Astrocyte (in vitro differentiated cells and primary cell): ENCODE data around the gene HMGCS2. TPM values are rescaled to one million over a fixed set of nuclear protein-coding genes. Genes with fewer than 3 reads are reported as not detected.

Experiments
- DNase-seq: peaks from one replicate; pipeline ENCODE4 v3.0.0-alpha.2; 2010; ENCODE audit warnings: low read depth
- FAIRE-seq: peaks from 2 replicates; lab custom pipeline; 2011; peaks lifted over from hg19 to GRCh38; lab: Jason Lieb, UNC
- H2AFZ ChIP-seq: 2 replicates; pipeline ENCODE4 v1.6.0; 2012; ENCODE audit warnings: low read depth, low read length, inconsistent platforms
- H3K27ac ChIP-seq: 2 replicates; pipeline ENCODE4 v1.5.1; 2011; ENCODE audit warnings: low read depth, low read length, inconsistent platforms
- H3K27me3 ChIP-seq: 2 replicates; pipeline ENCODE4 v1.6.0; 2011; ENCODE audit warnings: low read length, inconsistent platforms; ENCODE audit not compliant: insufficient read depth
- H3K36me3 ChIP-seq: 2 replicates; pipeline ENCODE4 v1.5.1; 2011; ENCODE audit warnings: low read length, inconsistent platforms; ENCODE audit not compliant: insufficient read depth
- H3K4me1 ChIP-seq: 2 replicates; pipeline ENCODE4 v1.5.1; 2011; ENCODE audit warnings: low read length, inconsistent platforms; ENCODE audit not compliant: insufficient read depth
- H3K4me2 ChIP-seq: 2 replicates; pipeline ENCODE4 v1.6.0; 2012; ENCODE audit warnings: low read length, inconsistent platforms
- H3K4me3 ChIP-seq: 2 replicates; pipeline ENCODE4 v1.5.1; 2011; ENCODE audit warnings: low read depth, mild to moderate bottlenecking, low read length, inconsistent platforms; ENCODE audit not compliant: insufficient read depth
- H3K79me2 ChIP-seq: 2 replicates; pipeline ENCODE4 v1.6.0; 2012; ENCODE audit warnings: mild to moderate bottlenecking, low read length, inconsistent platforms; ENCODE audit not compliant: insufficient read depth
- H3K9ac ChIP-seq: 2 replicates; pipeline ENCODE4 v1.6.0; 2012; ENCODE audit warnings: mild to moderate bottlenecking, low read length, inconsistent platforms
- H3K9me3 ChIP-seq: 2 replicates; pipeline ENCODE4 v1.5.1; 2012; ENCODE audit warnings: low read depth, mild to moderate bottlenecking, low read length, inconsistent platforms; ENCODE audit not compliant: insufficient read depth
- H4K20me1 ChIP-seq: 2 replicates; pipeline ENCODE4 v1.6.0; 2012; ENCODE audit warnings: low read length, inconsistent platforms; ENCODE audit not compliant: insufficient read depth
- H3K27ac Mint-ChIP-seq: one replicate; pipeline ENCODE4 v1.8.0; 2021; ENCODE audit warnings: mild to moderate bottlenecking, mixed read lengths; ENCODE audit not compliant: unreplicated experiment
- H3K27me3 Mint-ChIP-seq: one replicate; pipeline ENCODE4 v1.8.0; 2021; ENCODE audit warnings: low read depth, mixed read lengths; ENCODE audit not compliant: unreplicated experiment
- H3K36me3 Mint-ChIP-seq: one replicate; pipeline ENCODE4 v1.8.0; 2021; ENCODE audit warnings: low read depth, mixed read lengths; ENCODE audit not compliant: unreplicated experiment
- H3K4me1 Mint-ChIP-seq: one replicate; pipeline ENCODE4 v1.8.0; 2021; ENCODE audit warnings: low read depth, mixed read lengths; ENCODE audit not compliant: unreplicated experiment
- H3K4me3 Mint-ChIP-seq: one replicate; pipeline ENCODE4 v1.8.0; 2021; ENCODE audit warnings: mild to moderate bottlenecking, moderate library complexity, mixed read lengths; ENCODE audit not compliant: unreplicated experiment
- H3K9me3 Mint-ChIP-seq: one replicate; pipeline ENCODE4 v1.8.0; 2021; ENCODE audit warnings: mild to moderate bottlenecking, mixed read lengths; ENCODE audit not compliant: unreplicated experiment
- EZH2 ChIP-seq: IDR thresholded peaks from 2 replicates; pipeline ENCODE4 v1.6.1; 2012; ENCODE audit warnings: mild to moderate bottlenecking, low read length, inconsistent platforms; ENCODE audit not compliant: insufficient read depth
- total RNA-seq: library from RNA; stranded (reverse); gene quantifications from 2 replicates; pipeline ENCODE4 v1.2.1, GENCODE V29; 2021
- TF ChIP-seq, protein P1 (sequence below): IDR thresholded peaks from 2 replicates; pipeline ENCODE4 v1.5.1; 2011; ENCODE audit warnings: low read depth, mild to moderate bottlenecking, inconsistent platforms, low read length, moderate library complexity; ENCODE audit not compliant: insufficient read depth

HMGCS2 gene
- total RNA-seq, 1 donor from 2014 or later = not detected

DNA sequence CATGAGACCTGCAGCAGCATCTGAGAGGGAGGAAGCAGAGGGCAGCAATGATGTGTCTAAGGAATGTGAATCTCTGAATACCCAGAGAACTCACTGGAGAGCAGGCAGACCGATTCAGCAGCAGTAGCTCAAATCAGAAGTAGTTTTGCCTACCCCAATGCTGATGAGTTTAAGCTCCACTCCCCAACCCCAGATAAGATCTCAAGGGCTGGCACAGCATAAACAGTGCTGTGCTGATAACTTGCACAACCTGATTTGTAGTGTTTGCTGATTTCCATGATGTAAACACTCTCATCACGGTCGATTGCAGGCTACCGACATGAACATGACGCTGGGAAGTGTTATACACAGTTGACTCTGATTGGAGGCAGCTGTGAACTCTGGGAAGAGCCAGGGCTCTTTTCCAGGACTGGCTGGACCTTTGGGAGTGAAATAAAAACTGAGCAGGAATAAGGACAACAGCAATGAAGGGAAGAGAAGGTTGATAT, 11.2 kb upstream of the HMGCS2 start:
- Mint-ChIP-seq H3K4me3 (no peak overlapping the region), H3K9me3 (no peaks in the 10 kb centered on the region), H3K36me3 (peaks cover 2% of the 10 kb centered on the region), H3K4me1 (peaks cover 6% of the 10 kb centered on the region), H3K27me3 (peaks cover 6% of the 10 kb centered on the region), H3K27ac (no peak overlapping the region)
- H2AFZ ChIP-seq = no peak overlapping the region
- no peaks in the 10 kb centered on the region for H3K79me2 ChIP-seq
- no peak overlapping the region for H3K9ac ChIP-seq
- H3K4me3 ChIP-seq = no peak overlapping the region
- no peaks in the 10 kb centered on the region for H3K36me3 ChIP-seq
- H3K27me3 ChIP-seq = peaks cover 13% of the 10 kb centered on the region
- DNase-seq = no peak
- H3K27ac ChIP-seq = no peak overlapping the region
- FAIRE-seq = no peak
- no peaks in the 10 kb centered on the region for H3K9me3 ChIP-seq
- H3K4me1 ChIP-seq = no peaks in the 10 kb centered on the region
- no peak overlapping the region for H3K4me2 ChIP-seq
- TF ChIP-seq EZH2 = no peak
- TF ChIP-seq, protein P1, sequence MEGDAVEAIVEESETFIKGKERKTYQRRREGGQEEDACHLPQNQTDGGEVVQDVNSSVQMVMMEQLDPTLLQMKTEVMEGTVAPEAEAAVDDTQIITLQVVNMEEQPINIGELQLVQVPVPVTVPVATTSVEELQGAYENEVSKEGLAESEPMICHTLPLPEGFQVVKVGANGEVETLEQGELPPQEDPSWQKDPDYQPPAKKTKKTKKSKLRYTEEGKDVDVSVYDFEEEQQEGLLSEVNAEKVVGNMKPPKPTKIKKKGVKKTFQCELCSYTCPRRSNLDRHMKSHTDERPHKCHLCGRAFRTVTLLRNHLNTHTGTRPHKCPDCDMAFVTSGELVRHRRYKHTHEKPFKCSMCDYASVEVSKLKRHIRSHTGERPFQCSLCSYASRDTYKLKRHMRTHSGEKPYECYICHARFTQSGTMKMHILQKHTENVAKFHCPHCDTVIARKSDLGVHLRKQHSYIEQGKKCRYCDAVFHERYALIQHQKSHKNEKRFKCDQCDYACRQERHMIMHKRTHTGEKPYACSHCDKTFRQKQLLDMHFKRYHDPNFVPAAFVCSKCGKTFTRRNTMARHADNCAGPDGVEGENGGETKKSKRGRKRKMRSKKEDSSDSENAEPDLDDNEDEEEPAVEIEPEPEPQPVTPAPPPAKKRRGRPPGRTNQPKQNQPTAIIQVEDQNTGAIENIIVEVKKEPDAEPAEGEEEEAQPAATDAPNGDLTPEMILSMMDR = no peak
- H4K20me1 ChIP-seq = no peaks in the 10 kb centered on the region

DNA sequence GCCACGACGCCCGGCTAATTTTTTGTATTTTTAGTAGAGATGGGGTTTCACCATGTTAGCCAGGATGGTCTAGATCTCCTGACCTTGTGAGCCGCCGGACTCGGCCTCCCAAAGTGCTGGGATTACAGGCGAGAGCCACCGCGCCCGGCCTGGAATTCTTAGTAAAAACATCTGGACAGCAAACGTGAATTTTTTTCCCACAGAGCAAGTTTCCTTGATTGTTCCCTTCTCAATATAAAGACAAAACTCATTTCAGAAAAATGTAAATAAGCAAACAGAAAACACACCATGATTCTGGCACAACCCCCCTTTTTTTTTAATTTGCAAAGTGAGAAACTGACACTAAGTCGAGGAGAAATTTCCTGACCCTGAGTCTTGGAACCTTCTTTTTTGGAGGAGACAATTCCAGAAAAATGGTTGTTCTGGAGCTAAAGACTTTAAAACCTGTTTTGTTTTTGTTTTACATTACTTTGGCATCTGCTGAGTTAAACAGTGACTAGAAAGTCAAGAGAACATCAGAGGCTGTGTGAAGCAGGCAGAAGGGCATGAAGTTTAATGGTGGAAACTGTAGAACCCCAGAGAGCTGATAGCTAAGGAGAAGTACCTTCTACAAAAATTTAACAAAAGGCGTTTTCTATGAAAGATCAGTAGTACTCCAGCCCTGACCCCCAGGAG, 10.3 kb upstream of the HMGCS2 start:
- no peak overlapping the region for H2AFZ ChIP-seq
- TF ChIP-seq, protein P1 = no peak
- no peak for TF ChIP-seq EZH2
- H3K79me2 ChIP-seq = no peaks in the 10 kb centered on the region
- H3K9ac ChIP-seq = no peak overlapping the region
- H3K27me3 ChIP-seq = peaks cover 10% of the 10 kb centered on the region
- peaks cover 6% of the 10 kb centered on the region for H3K27me3 Mint-ChIP-seq
- no peaks in the 10 kb centered on the region for H3K9me3 ChIP-seq
- H4K20me1 ChIP-seq = no peaks in the 10 kb centered on the region
- H3K27ac ChIP-seq = no peak overlapping the region
- no peaks in the 10 kb centered on the region for H3K36me3 ChIP-seq
- no peak overlapping the region for H3K4me3 Mint-ChIP-seq
- peaks cover 8% of the 10 kb centered on the region for H3K4me1 Mint-ChIP-seq
- no peak overlapping the region for H3K4me2 ChIP-seq
- peaks cover 1% of the 10 kb centered on the region for H3K36me3 Mint-ChIP-seq
- H3K4me1 ChIP-seq = no peaks in the 10 kb centered on the region
- H3K4me3 ChIP-seq = no peak overlapping the region
- no peaks in the 10 kb centered on the region for H3K9me3 Mint-ChIP-seq
- no peak for FAIRE-seq
- no peak for DNase-seq
- H3K27ac Mint-ChIP-seq = no peak overlapping the region

DNA sequence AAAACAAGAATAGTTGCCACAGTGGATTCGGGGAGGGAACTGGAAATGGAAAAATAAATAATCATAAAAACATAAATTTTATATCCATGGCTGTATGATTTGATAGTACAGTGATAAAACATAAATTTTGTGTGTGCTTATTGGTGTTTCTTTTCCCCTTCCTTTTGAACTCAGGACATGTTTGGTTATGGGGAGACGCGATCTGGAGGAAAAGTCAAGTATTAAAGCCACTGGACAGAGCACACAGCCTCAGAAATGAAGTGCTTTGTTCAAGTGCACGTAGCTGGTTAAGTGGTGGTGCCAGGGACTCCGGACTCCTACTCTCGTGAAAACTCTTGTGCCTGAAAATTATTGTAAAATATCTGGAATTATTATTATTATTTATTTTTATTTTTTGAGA, 9.7 kb upstream of the HMGCS2 start:
- peaks cover 14% of the 10 kb centered on the region for H3K4me1 Mint-ChIP-seq
- H3K4me1 ChIP-seq = no peaks in the 10 kb centered on the region
- H3K9me3 ChIP-seq = no peaks in the 10 kb centered on the region
- no peaks in the 10 kb centered on the region for H3K36me3 ChIP-seq
- H3K4me2 ChIP-seq = no peak overlapping the region
- FAIRE-seq (no peak), DNase-seq (no peak)
- peaks cover 11% of the 10 kb centered on the region for H3K27me3 ChIP-seq
- H3K9ac ChIP-seq = no peak overlapping the region
- H3K27ac Mint-ChIP-seq = no peak overlapping the region
- H3K4me3 Mint-ChIP-seq = no peak overlapping the region
- no peak overlapping the region for H3K27ac ChIP-seq
- H3K9me3 Mint-ChIP-seq = no peaks in the 10 kb centered on the region
- no peaks in the 10 kb centered on the region for H3K79me2 ChIP-seq
- H3K4me3 ChIP-seq = no peak overlapping the region
- H2AFZ ChIP-seq = no peak overlapping the region
- peaks cover 6% of the 10 kb centered on the region for H3K27me3 Mint-ChIP-seq
- H3K36me3 Mint-ChIP-seq = no peaks in the 10 kb centered on the region
- no peaks in the 10 kb centered on the region for H4K20me1 ChIP-seq
- TF ChIP-seq, protein P1 = no peak
- no peak for TF ChIP-seq EZH2
